Fibroblast of skin of right biceps (primary cell): ENCODE data around the gene ZNF74.
"Not testable (repeated sequence)": the region's sequence is repeated elsewhere in the genome, so short reads cannot be mapped to it uniquely, and the experiment has no call there.

ENCODE experiments used
- DNase-seq: peaks from one replicate; pipeline ENCODE4 v3.0.0-alpha.2; 2013

The ZNF74 gene

DNA sequence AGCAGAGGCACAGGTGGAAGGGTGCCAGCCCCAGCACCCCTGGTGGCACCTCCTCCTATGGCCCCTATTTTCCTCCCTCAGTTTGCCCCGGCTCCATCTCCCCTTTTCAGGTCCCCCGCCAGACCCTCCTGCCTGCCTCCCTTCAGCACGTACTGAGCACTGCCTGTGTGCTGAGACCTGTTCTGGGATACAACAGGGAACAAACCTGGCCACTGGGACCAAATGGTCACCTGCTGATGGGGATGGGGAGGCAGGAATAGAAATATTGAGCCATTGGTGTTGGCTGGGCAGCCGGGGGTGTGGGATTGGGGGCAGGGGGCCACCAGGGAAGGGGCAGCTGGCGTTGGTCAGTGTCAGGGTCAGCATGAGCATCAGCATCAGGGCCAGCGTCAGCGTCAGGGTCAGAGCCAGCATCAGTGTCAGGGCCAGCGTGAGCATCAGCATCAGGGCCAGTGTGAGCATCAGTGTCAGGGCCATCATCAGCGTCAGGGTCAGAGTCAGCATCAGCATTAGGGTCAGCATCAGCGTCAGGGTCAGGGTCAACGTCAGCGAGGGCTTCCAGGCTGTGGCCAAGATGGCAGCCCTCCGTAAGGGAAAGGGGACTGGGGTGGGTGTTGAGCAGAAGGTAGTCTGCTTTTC is 7.5 kb downstream of the ZNF74 start:
- no peak for DNase-seq

DNA sequence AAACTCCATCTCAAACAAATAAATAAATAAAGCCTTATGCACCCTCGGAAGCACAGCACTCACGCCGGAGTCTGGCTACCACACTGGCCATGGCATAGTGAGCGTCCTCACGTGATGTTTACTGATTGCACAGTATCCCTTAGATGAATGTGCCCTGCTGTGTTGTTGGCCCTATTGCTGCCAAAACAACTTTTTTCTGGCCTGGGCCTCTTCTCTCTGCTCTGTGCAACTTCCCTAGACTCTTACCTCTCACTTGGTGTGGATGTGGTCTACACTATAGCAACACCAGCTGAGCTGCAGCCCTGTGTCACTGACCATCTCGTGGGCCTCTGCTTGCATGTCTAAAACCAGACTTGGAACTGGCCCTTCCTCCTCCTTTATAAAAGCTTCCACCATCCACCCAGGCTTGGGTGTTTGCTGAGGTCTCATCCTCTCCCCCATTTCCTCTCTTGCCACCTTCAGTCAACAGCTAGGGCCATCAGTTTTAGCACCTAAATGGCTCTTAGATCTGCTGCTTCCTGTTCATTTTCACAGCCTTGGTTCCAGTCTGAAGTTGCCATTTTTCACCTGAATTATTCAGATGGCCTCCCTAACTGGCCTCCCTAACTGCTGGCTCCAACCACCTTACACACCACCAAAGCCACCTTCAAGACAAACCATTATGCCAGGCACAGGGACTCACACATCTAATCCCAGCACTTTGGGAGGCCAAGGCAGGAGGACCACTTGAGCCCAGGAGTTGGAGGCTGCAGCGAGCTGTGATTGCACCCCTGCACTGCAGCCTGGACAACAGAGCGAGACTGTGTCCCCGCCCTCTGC is 9.2 kb downstream of the ZNF74 start:
- no peak for DNase-seq

DNA sequence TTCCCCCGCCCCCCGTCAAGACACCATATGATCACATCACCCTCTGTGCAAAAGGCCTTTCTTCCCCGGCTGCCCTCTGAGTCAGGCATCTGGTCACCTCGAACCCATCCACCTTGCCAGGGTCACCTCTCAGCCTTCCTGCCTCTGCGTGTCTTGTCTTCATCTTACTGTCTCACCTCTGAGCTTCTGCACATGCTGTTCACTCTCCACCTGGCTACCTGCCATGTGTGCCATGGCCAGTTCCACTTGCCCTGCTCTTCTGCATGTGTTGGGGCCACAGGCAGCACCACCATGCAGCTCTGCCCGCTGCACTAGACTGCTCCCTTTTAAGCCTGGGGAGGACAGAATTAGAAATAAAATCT is 9.8 kb downstream of the ZNF74 start:
- no peak for DNase-seq

DNA sequence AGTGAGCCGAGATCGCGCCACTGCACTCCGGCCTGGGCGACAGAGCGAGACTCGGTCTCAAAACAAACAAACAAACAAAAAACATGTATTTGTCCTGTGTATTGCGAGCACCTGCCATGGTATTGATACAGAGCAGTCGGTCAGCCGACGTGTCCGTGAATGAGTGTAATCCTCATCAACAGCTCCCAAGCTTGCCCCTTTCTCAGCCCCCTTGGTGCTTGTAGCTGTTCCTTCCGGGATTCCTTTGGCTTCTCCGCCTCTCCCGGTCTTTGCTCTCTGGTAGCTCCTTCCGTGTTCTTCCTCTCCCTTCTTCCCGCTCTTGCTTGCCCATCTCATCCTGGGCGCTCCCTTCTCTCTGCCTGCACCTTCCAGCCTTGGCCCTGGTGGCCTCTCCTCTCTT is 10.9 kb downstream of the ZNF74 start:
- DNase-seq: no peak

DNA sequence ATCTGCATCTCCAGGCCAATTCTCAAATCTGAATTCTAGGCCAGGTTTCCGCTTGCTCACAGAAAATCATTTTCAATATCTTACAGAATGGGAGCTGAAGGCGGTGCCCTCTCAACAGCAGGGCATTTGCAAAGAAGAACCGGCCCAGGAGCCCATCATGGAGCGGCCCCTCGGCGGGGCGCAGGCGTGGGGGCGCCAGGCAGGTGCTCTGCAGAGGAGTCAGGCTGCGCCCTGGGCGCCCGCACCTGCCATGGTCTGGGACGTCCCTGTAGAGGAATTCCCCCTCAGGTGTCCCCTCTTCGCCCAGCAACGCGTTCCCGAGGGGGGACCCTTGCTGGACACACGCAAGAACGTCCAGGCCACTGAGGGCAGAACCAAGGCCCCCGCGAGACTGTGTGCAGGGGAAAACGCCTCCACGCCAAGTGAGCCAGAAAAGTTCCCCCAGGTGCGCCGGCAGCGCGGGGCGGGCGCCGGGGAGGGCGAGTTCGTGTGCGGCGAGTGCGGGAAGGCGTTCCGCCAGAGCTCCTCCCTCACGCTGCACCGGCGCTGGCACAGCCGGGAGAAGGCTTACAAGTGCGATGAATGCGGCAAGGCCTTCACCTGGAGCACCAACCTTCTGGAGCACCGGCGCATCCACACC is 11.5 kb downstream of the ZNF74 start:
- DNase-seq: no peak

DNA sequence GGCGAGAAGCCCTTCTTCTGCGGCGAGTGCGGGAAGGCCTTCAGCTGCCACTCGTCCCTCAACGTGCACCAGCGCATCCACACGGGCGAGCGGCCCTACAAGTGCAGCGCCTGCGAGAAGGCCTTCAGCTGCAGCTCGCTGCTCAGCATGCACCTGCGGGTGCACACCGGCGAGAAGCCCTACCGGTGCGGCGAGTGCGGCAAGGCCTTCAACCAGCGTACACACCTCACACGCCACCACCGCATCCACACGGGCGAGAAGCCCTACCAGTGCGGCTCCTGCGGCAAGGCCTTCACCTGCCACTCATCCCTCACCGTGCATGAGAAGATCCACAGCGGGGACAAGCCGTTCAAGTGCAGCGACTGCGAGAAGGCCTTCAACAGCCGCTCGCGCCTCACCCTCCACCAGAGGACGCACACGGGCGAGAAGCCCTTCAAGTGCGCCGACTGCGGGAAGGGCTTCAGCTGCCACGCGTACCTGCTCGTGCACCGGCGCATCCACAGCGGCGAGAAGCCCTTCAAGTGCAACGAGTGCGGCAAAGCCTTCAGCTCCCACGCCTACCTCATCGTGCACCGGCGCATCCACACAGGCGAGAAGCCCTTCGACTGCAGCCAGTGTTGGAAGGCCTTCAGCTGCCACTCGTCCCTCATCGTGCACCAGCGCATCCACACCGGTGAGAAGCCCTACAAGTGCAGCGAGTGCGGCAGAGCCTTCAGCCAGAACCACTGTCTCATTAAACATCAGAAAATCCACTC is 12.2 kb downstream of the ZNF74 start:
- DNase-seq: no peak

DNA sequence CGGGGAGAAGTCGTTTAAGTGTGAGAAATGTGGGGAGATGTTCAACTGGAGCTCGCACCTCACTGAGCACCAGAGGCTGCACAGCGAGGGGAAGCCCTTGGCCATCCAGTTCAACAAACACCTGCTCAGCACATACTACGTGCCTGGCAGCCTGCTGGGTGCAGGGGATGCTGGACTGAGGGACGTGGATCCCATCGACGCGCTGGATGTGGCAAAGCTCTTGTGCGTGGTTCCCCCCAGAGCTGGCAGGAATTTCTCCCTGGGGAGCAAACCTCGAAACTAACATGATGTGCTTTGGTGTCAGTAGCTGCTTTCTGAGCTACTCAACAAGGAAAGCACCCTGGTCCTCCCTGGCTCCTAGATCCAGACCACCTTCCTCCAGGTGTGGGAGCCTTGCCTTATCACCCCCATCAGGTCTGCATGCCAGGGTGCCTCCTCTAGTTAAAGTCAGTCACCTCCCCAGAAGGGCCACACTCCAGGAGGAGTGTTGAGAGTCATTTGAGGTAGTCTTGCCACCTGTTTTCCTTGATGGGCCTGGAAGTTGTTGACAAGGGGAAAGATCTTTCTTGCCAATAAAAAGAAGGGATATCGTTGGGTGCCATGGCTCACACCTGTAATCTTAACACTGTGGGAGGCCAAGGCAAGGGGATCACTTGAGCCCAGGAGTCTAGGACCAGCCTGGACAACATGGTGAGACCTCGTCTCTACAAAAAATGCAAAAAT is 12.9 kb downstream of the ZNF74 start:
- no peak for DNase-seq

DNA sequence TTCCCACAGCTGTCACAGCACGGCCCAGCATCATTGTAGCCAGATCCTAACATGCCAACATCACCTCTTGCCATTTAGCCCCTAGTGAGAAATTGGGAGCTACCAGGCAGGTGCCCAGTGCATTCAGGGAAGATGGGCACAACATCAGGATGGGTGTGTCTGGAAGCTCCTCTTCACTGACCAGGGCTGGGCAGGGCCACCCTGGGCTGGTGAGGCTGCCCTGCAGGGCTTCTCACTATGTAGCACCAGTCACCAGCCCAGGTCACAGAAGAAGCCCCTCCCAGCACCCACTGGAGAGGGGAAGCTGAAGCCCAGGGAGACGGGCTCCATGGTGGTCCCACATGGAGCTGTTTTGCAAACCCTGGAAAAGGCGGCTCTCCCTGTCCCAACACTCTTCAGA is 13.9 kb downstream of the ZNF74 start:
- no peak for DNase-seq

DNA sequence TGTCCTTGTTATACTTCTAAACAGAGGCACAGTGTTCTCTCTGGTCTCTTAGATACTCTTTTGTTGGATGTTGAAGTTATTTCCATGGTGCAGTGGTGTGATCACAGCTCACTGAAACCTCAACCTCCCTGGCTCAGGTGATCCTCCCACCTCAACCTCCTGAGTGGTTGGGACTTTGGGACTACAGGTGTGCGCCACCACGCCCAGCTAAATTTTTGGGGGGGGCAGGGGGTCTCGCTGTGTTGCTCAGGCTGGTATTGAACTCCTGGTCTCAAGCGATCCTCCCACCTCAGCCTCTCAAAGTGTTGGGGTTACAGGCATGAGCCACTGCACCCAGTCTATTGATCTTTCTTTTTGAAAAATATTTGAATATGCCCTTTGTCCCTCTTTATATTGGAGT is 14.9 kb downstream of the ZNF74 start:
- no peak for DNase-seq

DNA sequence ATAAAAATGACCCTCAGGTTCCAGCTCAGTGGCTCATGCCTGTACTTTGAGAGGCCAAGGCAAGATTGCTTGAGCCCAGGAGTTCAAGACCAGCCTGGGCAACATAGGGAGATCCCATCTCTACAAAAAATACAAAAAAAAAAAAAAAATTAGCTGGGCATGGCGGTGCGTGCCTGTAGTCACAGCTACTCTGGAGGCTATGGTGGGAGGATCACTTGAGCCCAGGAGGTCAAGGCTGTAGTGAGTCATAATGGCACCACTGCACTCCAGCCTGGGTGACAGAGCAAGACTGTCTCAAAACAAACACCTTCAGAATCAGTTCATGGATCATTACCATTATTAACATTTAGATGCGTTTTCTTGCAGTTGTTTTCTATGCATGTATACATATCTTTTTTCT is 15.4 kb downstream of the ZNF74 start:
- DNase-seq: not testable (repeated sequence)

DNA sequence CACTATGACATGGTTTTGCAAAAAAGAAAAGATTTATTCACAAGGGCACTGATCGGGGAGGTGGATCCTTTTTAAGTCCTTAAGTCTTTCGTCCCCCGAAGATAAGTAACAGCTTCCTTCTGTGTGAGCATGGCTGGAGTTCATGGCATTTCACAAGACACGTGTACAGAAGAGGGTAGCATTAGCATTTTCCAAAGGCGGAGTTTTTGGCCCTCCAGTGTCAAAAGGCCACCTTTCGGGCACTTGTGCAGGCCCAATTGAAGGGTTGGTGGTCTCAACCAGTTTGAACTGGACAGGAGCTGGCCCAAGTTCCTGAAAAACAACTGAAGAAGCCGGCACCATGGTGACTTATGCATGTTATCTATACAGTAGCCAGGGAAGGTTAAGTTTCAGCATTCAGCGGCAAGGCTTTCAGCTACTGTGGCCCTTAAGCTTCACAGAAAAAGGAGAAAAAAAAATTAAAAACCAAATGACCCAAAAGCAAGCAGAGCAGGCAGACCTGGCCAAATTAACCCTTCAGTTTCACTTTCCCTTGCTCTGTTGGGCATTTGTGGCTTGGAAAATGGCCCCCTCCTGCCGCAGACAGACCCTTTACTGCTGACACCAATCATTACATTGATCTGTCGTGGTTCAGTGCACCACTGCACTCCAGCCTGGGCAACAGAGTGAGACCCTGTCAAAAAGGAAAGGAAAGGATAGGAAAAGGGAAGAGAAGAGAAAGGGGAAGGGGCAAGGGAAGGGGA is 18.7 kb downstream of the ZNF74 start:
- DNase-seq: no peak

DNA sequence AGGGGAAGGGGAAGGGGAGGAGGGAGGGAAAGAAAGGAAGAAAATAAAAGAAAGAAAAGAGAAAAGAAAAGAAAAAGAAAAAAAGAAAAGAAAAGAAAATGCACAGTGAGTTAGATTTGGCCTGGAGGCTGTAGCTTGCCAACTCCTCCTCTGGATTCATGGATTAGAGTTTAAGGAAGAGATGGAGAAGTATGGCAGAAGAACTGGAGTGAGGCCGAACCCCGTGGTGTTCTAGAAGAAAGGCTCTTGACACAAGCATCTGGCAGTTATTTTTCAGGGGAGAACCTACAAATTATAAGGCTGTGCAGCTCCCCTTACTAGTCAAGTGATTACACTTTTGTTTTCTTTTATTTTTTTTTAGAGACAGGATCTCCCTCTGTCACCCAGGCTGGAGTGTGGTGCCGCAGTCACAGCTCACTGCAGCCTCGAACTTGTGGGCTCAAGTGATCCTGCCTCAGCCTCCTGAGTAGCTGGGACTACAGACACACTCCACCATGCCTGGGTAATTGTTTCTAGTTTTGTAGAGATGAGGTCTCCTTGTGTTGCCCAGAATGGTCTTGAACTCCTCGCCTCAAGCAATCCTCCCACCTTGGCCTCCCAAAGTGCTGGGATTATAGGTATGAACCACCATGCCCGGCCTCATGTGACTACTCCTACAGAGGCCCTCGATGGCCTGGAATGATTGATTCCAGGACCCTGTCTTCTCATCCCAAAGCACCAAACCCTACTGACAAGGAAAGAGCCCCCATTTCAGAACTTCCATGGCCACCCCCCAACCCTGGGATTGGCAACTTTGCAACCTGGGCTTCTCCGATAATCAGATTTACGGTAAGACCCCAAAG is 19.5 kb downstream of the ZNF74 start:
- DNase-seq: no peak

DNA sequence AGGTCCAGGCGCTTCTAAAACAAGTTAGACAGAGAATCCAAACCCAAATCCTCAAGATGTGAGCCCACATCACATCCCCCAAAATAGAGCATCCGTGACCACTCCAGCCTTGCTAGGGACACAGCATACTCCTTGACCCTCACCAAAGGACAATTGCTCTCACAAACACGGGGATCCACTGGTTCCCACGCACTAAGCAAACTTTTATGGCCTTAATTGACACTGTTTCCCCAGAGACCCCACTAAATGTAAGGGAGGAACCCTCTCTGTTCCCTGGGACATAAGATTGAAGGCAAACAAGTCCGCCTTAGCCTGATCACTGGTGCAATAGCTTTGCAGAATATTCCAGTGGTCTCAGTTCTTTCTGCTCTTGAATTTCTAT is 20.1 kb downstream of the ZNF74 start:
- no peak for DNase-seq

DNA sequence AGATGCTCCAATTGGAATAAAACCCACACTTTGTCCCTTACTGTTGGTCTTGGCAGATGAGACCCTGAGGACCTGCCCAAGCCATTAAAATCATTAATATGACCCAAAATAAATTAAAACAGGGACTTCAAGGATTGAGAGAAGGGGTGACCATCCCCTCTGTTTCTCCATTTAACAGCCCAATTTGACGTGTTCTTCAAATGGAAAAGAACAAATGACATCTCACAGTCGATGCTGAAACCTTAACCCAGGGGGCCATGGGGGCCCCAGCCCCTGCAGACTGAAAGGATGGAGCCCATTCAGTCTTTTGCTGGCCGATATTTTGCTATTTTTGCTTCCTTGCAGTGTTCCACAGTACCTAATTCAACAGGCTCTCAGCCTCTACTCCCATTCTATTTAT is 20.5 kb downstream of the ZNF74 start:
- no peak for DNase-seq

DNA sequence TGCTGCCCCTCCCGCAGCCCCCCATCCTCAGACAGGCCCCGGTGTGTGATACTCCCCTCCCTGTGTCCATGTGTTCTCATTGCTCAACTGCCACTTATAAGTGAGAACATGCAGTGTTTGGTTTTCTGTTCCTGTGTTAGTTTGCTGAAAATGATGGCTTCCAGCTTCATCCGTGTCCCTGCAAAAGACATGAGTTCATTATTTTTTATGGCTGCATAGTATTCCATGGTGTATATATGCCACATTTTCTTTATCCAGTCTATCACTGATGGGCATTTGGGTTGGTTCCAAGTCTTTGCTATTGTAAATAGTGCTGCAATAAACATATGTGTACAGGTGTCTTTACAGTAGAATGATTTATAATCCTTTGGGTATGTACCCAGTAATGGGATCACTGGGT is 21.3 kb downstream of the ZNF74 start:
- not testable (repeated sequence) for DNase-seq

DNA sequence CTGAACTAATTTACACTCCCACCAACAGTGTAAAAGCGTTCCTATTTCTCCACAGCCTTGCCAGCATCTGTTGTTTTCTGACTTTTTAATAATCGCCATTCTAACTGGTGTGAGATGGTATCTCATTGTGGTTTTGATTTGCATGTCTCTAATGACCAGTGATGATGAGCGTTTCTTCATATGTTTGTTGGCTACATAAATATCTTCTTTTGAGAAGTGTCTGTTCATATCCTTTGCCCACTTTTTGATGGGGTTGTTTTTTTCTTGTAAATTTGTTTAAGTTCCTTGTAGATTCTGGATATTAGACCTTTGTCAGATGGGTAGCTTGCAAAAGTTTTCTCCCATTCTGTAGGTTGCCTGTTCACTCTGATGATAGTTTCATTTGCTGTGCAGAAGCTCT is 21.7 kb downstream of the ZNF74 start:
- DNase-seq: not testable (repeated sequence)

DNA sequence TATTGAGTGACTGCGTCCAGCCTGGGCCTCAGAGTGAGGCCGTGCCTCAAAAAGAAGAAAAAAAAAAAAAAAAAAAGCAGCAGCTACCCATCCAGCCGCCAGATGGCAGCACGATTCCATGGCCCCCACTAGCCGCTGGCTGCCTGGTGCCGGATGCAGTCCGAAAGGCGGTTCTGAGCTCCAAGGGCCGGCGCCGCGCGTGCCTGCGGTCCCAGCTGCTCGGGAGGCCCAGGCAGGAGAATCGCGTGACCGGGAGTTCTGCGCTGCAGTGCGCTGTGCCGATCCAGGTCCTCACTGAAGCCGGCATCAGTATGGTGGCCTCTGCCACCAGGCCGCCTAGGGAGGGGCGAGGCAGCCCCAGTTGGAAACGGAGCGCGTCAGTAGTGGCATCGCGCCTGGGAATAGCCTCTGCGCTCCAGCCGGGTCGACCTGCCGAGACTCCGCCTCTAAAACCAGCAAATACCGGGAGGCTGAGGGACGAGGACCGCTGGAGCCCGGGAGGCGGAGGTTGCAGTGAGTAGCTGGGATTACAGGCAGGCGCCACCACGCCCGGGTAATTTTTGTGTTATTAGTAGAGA is 24.3 kb downstream of the ZNF74 start:
- peak; percentile 79 for DNase-seq

DNA sequence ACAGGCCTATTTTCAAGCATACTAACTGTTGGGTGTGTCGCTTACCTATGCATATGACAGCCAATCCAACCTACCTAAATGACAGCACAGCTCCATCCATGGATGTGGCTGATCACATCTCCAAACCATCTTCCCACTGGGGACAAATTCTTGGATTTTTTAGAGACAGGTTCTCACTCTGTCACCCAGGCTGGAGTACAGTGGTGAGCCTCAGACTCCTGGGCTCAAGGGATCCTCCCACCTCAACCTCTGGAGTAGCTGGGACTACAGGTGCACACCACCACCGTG is 25.7 kb downstream of the ZNF74 start:
- DNase-seq: no peak

DNA sequence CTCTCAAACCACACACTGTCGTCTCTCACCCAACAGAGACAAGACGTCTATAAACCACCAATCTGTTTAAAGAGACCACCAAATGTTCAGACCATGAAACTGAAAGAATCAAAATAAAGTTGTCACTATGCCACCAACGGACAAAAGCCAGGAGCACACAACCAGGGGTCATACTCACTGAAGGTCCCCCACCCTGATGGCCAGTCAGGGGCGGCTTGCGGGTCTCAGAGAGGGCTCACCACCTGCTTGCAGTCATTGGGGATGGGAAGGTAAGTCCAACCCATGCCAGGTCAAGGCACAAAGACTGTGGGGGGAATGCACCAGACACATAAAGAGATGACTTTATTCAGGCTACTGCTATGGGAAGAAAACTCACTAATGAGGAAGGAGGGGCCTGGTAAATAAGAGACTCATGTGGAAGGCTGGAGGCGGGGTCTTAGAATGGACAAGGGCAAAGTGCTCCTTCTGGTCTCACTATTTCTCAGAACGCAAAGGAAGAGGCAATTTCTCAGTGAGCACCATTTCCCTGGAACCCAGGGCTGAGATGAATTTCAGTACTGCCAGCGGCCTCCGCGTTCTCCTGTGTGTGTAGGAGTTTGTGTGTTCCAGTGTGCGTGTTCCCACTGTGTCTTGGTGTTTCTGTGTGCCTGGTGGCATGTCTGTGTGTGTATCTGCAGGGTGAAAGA is 26.3 kb downstream of the ZNF74 start:
- DNase-seq: no peak

DNA sequence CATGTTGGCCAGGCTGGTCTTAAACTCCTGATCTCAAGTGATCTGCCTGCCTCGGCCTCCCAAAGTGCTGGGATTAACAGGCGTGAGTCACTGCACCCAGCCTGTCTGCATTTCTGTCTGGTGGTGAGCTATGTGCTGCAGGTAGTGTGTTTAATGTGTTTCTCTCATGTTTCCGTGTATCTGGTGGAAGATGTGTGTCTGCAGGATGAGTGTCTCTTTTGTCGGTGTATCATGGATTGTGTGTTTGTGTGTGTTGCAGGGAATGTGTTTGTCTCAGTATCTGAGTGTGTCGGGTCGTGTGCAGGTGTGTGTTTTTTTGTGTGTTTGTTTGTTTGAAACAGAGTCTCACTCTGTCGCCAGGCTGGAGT is 27.5 kb downstream of the ZNF74 start:
- peak; percentile 35 for DNase-seq
